GM12878 (cell line): ENCODE measurements around the gene CCDC150. TPM values are rescaled to one million over a fixed set of nuclear protein-coding genes. Genes with fewer than 3 reads are reported as not detected.
A peak's percentile ranks its signal among the peaks of the same experiment; 100 is the strongest.

Source experiments
- ATAC-seq: fragments of 200-7000 bp; cut with Tn5 transposase; 3 replicates; pipeline ENCODE4 v1.9.1; 2020; ENCODE audit warnings: mild to moderate bottlenecking, moderate library complexity
- BruUV-seq: library from RNA; stranded (reverse); fragments of 400-500 nt; replicated peaks from 2 replicates; lab custom pipeline; 2021; lab: Mats Ljungman, UMichigan
- CTCF ChIA-PET: fragments of 300-600 bp; sonication (Branson Sonifier 250); formaldehyde crosslinking; extraction: SDS; loops from one replicate; lab custom pipeline; 2021; ENCODE audit warnings: inconsistent platforms; lab: Yijun Ruan, JAX
- POLR2A ChIA-PET: fragments of 350-600 bp; formaldehyde crosslinking; extraction: SDS; loops from one replicate; lab custom pipeline; 2021; ENCODE audit warnings: inconsistent platforms; lab: Charles Lee
- RAD21 ChIA-PET: fragments of 300-600 bp; sonication (Branson Sonifier 250); formaldehyde crosslinking; loops from one replicate; lab custom pipeline; 2023; ENCODE audit warnings: antibody characterized with exemption; ENCODE audit not compliant: unreplicated experiment; lab: Charles Lee
- SMC1A ChIA-PET: fragments of 300-600 bp; sonication (Branson Sonifier 250); formaldehyde crosslinking; loops from one replicate; lab custom pipeline; 2023; ENCODE audit not compliant: unreplicated experiment, uncharacterized antibody; lab: Charles Lee
- DNase-seq: peaks from one replicate; pipeline ENCODE4 v3.0.0-alpha.2; 2011; ENCODE audit warnings: low read depth, low spot score
- FAIRE-seq: peaks from 3 replicates; lab custom pipeline; 2011; peaks lifted over from hg19 to GRCh38; lab: Jason Lieb, UNC
- H2AFZ ChIP-seq: 2 replicates; pipeline ENCODE4 v1.6.0; 2011; ENCODE audit warnings: low read depth, low read length, control low read depth; ENCODE audit not compliant: control insufficient read depth
- H3K27ac ChIP-seq: 2 replicates; pipeline ENCODE4 v1.5.1; 2011; ENCODE audit warnings: control low read depth; ENCODE audit not compliant: control insufficient read depth, insufficient read depth
- H3K27me3 ChIP-seq, 2 experiments: replicated peaks in 1 of 2; 2 replicates each; pipeline versions ENCODE4 v1.6.0 to v1.6.1; 2011; ENCODE audit warnings: low read length in 1 of 2; ENCODE audit not compliant: control insufficient read depth in 2 of 2, insufficient read depth in 2 of 2
- H3K36me3 ChIP-seq, 2 experiments: 2 replicates each; pipeline ENCODE4 v1.5.1; 2011; ENCODE audit warnings: low read length in 1 of 2; ENCODE audit not compliant: control insufficient read depth in 2 of 2, insufficient read depth in 2 of 2
- H3K4me1 ChIP-seq: 2 replicates; pipeline ENCODE4 v1.6.1; 2011; ENCODE audit warnings: mild to moderate bottlenecking, low read length, moderate library complexity, mixed read lengths; ENCODE audit not compliant: control insufficient read depth, insufficient read depth
- H3K4me2 ChIP-seq: 2 replicates; pipeline ENCODE4 v1.6.0; 2011; ENCODE audit warnings: control low read depth; ENCODE audit not compliant: control insufficient read depth, insufficient read depth
- H3K4me3 ChIP-seq: fragments of 200-600 bp; sonication (generic); 2 replicates; pipeline ENCODE4 v1.5.1; 2016
- H3K79me2 ChIP-seq: 2 replicates; pipeline ENCODE4 v1.6.0; 2011; ENCODE audit warnings: low read length; ENCODE audit not compliant: control insufficient read depth, insufficient read depth
- H3K9ac ChIP-seq: 2 replicates; pipeline ENCODE4 v1.8.0; 2011; ENCODE audit warnings: low read length, control low read depth, mixed read lengths; ENCODE audit not compliant: control insufficient read depth, insufficient read depth
- H3K9me3 ChIP-seq: replicated peaks from 3 replicates; pipeline ENCODE4 v1.5.1; 2011; ENCODE audit warnings: mild to moderate bottlenecking, low read length; ENCODE audit not compliant: control insufficient read depth, insufficient read depth
- H4K20me1 ChIP-seq: 2 replicates; pipeline ENCODE4 v1.6.0; 2011; ENCODE audit not compliant: control insufficient read depth, insufficient read depth
- ATF3 ChIP-seq: IDR thresholded peaks from 2 replicates; pipeline ENCODE4 v1.6.1; 2011; ENCODE audit warnings: low read depth, mild to moderate bottlenecking, low read length, moderate library complexity, borderline replicate concordance; ENCODE audit errors: extremely low read depth
- BCL3 ChIP-seq: IDR thresholded peaks from 2 replicates; pipeline ENCODE4 v1.6.1; 2011; ENCODE audit warnings: borderline replicate concordance, low read depth, mild to moderate bottlenecking, moderate library complexity, low read length; ENCODE audit not compliant: insufficient read depth, poor library complexity, severe bottlenecking
- SPI1 ChIP-seq: IDR thresholded peaks from 2 replicates; pipeline ENCODE4 v1.6.1; 2011; ENCODE audit warnings: low read depth, mild to moderate bottlenecking, low read length, moderate library complexity, borderline replicate concordance; ENCODE audit not compliant: insufficient read depth
- TAF1 ChIP-seq: IDR thresholded peaks from 2 replicates; pipeline ENCODE4 v1.6.1; 2011; ENCODE audit warnings: mild to moderate bottlenecking, low read depth, low read length, borderline replicate concordance
- ZNF592 ChIP-seq: fragments of 450-650 bp; IDR thresholded peaks from 2 replicates; pipeline ENCODE4 v1.6.1; 2017; ENCODE audit warnings: mild to moderate bottlenecking, moderate library complexity
- WGBS: methylation state at CpG from one replicate; pipeline ENCODE4 v1.1.6; 2016; ENCODE audit warnings: low lambda C conversion rate; ENCODE audit not compliant: insufficient replicate concordance, insufficient coverage; ENCODE audit errors: missing lambda C conversion rate; 5-methylcytosine and 5-hydroxymethylcytosine counted together
- in situ Hi-C: fragments of 300-500 bp; cut with MboI; formaldehyde crosslinking; loops from 9 replicates; pipeline ENCODE4 v1.14.3; 2018; ENCODE audit warnings: mixed read lengths
- intact Hi-C: fragments of 100-400 bp; cut with micrococcal nuclease; formaldehyde crosslinking; loops from one replicate; pipeline ENCODE4 v1.14.2; 2022; ENCODE audit not compliant: unreplicated experiment
- polyA plus RNA-seq, 11 experiments: library from polyadenylated mRNA; depleted of rRNA in 4 of 11; unstranded in 6 of 11; stranded (reverse) in 5 of 11; fragments of >200 nt; fragmentation: Nextera tagmentation in 4 of 11; fragmentation: Illumina TruSeq in 1 of 11; extraction: Ambion mirVana in 4 of 11; extraction: Trizol in 1 of 11; gene quantifications; 1 replicate in 1 of 11; 2 replicates in 10 of 11; pipeline versions ENCODE4 v1.2.1 to v1.2.3, GENCODE V29; 2011 to 2016; ENCODE audit warnings: inconsistent platforms in 2 of 11, missing spikeins in 2 of 11, low read depth in 1 of 11
- total RNA-seq, 4 experiments: library from RNA; depleted of rRNA in 3 of 4; stranded (reverse); fragments of >200 nt in 3 of 4; fragmentation: Illumina TruSeq in 1 of 4; extraction: Trizol in 1 of 4; gene quantifications; 2 replicates each; pipeline versions ENCODE4 v1.2.1 to v1.2.3, GENCODE V29; 2013 to 2021

The CCDC150 gene
- total and polyA plus RNA-seq, 10 of the 15 experiments (the other 5 are each of a cell fraction or from before 2014, with no cell fraction given): 11.6 to 27.7 (median 19.6) TPM

DNA sequence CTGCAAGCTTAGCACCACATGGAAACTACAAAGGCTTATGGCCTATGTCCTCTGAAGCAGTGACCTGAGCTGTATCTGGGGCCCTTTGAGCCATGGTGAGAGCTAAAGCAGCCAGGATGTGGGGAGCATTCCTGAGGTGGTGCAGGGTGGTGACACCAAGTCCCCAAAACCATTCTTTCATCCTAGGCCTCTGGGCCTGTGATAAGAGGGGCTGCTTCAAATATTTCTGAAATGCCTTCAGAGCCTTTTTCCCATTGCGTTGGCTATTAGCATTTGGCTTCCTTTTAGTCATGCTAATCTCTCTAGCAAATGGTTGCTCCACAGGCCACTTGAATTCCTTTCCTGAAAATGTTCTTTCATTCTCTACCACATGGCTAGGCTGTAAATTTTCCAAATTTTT, 13.4 kb downstream of the CCDC150 start (continued):
- TF ChIP-seq BCL3: no peak
- no peak for TF ChIP-seq ATF3
- no peak for TF ChIP-seq TAF1

DNA sequence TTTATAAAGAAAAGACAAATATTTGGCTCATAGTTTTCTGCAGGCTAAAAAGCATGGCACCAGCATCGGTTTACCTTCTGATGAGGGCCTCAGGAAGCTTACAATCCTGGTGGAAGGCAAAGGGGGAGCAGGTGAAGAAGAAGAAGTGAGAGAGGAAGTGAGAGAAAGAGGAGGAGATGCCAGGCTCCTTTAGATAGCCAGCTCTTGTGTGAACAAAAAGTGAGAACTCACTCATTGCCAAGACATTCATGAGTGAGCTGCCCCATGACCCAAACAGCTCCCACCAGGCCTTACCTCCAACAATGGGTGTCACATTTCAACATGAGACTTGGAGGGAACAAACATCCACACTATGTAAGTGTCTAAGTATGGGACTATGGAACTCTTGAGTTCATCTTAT, 14.3 kb downstream of the CCDC150 start:
- no peak for ATAC-seq
- RAD21 ChIA-PET: no interaction called here

More for the DNA sequence above, 14.3 kb downstream of the CCDC150 start:
- POLR2A ChIA-PET: no interaction called here
- no TSS peak for BruUV-seq
- H3K9me3 ChIP-seq: peaks cover 48% of the 10 kb centered on the region
- peaks cover 3 to 6% of the 10 kb centered on the region in 2 experiments; a peak in 3 of 4 replicates for H3K36me3 ChIP-seq
- TF ChIP-seq ZNF592 (no peak), SPI1 (peak; percentile 53; the same call in 1 of the 2 replicates)
- SMC1A ChIA-PET: interaction anchor here (0.9 to 1.7 kb wide), 3 partner anchors 9 to 13 kb away, joined by 3 to 4 read pairs (median 3); no protein-coding TSS in a partner anchor
- H4K20me1 ChIP-seq: no peaks in the 10 kb centered on the region
- WGBS: 100% methylated on average over 1 of the region's 1 CpG
- H3K4me1 ChIP-seq: no peaks in the 10 kb centered on the region
- H3K27me3 ChIP-seq: no peaks in the 10 kb centered on the region
- no peaks in the 10 kb centered on the region for H3K79me2 ChIP-seq
- no peak overlapping the region for H3K4me2 ChIP-seq
- no peak for FAIRE-seq
- intact Hi-C loops (no loop called here), in situ Hi-C loops (no loop called here)
- no peak overlapping the region for H3K4me3 ChIP-seq
- CTCF ChIA-PET: no interaction called here
- no peak overlapping the region for H2AFZ ChIP-seq
- no peak for DNase-seq
- no peak overlapping the region for H3K27ac ChIP-seq
- no peak overlapping the region for H3K9ac ChIP-seq
